ENCODE measurements around the gene ENTR1. TPM values are rescaled to one million over a fixed set of nuclear protein-coding genes. Genes with fewer than 3 reads are reported as not detected.

ENTR1 gene
- total and polyA plus RNA-seq, 2 of the 4 experiments (the other 2 are of a cell fraction) = 14.5 to 37.3 TPM

DNA sequence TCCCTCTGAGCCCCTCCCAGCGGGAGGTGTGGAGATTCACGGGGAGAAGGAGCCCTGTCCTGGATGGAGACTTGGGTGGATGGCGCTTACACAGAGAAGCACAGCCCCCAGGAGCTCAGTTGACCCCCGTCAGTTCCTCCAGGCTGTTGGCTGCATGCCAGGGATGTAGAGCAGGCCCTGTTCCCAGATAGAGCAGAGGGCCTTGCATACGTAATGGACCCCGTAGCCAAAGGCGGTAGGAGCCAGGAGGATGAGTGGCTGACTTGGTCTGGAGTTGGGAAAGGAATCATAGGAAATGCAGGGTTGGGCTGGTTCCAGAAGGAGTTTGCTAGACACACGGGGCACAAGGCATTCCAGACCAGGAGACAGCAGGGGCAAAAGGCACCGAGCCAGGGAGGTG is 2.5 kb upstream of the ENTR1 start:
- no TSS peak for BruUV-seq (replicated peaks)
- 0 out of 2 replicates have a peak overlapping the region, but pooled peaks have one; percentile 9 for H2AK5ac ChIP-seq (ENCODE audit: low read depth, low read length)
- no peak overlapping the region for H2BK120ac ChIP-seq (ENCODE audit: low read depth, low read length)
- no peak overlapping the region for H3K4me2 ChIP-seq (ENCODE audit: low read depth, low read length)
- peaks cover 48% of the 10 kb centered on the region for H3K36me3 ChIP-seq (ENCODE audit: control insufficient read depth, insufficient read depth, low read length)
- H2AFZ ChIP-seq (replicated peaks; ENCODE audit: low read length, poor library complexity) = peak overlapping the region; percentile 37
- H2BK15ac ChIP-seq (ENCODE audit: low read depth, low read length) = no peak overlapping the region
- peaks cover 12% of the 10 kb centered on the region for H3K4me1 ChIP-seq (ENCODE audit: control insufficient read depth, insufficient read depth, low read length)
- no peak overlapping the region for H3K56ac ChIP-seq (ENCODE audit: extremely low read depth, insufficient read depth, low read length)
- ChIA-PET POLR2A (ENCODE audit: unreplicated experiment) (no interaction called here), CTCF (no interaction called here)
- DNase-seq (no peak), ATAC-seq (ENCODE audit: low read depth) (no peak)
- H4K5ac ChIP-seq (ENCODE audit: low read depth, low read length) = no peak overlapping the region
- no peak for TF ChIP-seq RAD21 (IDR thresholded peaks at IDR 0.05; ENCODE audit: low read length)
- TF ChIP-seq, protein P1, sequence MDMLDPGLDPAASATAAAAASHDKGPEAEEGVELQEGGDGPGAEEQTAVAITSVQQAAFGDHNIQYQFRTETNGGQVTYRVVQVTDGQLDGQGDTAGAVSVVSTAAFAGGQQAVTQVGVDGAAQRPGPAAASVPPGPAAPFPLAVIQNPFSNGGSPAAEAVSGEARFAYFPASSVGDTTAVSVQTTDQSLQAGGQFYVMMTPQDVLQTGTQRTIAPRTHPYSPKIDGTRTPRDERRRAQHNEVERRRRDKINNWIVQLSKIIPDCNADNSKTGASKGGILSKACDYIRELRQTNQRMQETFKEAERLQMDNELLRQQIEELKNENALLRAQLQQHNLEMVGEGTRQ (IDR thresholded peaks at IDR 0.05; ENCODE audit: low read depth, low read length) = no peak
- TF ChIP-seq SMC3 (IDR thresholded peaks at IDR 0.05; ENCODE audit: low read depth, low read length) = no peak
- TF ChIP-seq, protein P2, sequence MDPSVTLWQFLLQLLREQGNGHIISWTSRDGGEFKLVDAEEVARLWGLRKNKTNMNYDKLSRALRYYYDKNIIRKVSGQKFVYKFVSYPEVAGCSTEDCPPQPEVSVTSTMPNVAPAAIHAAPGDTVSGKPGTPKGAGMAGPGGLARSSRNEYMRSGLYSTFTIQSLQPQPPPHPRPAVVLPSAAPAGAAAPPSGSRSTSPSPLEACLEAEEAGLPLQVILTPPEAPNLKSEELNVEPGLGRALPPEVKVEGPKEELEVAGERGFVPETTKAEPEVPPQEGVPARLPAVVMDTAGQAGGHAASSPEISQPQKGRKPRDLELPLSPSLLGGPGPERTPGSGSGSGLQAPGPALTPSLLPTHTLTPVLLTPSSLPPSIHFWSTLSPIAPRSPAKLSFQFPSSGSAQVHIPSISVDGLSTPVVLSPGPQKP (IDR thresholded peaks at IDR 0.05; ENCODE audit: borderline replicate concordance, low read depth, low read length) = no peak
- TF ChIP-seq BHLHE40 (IDR thresholded peaks at IDR 0.05; ENCODE audit: low read depth, low read length) = no peak
- no peak for TF ChIP-seq MXI1 (IDR thresholded peaks at IDR 0.05; ENCODE audit: borderline replicate concordance, low read depth, low read length)
- no peak for TF ChIP-seq FOS (IDR thresholded peaks at IDR 0.05; ENCODE audit: low read depth, low read length)
- no peak for TF ChIP-seq POLR2A (IDR thresholded peaks at IDR 0.05; ENCODE audit: low read depth, low read length)
- TF ChIP-seq, protein P3, sequence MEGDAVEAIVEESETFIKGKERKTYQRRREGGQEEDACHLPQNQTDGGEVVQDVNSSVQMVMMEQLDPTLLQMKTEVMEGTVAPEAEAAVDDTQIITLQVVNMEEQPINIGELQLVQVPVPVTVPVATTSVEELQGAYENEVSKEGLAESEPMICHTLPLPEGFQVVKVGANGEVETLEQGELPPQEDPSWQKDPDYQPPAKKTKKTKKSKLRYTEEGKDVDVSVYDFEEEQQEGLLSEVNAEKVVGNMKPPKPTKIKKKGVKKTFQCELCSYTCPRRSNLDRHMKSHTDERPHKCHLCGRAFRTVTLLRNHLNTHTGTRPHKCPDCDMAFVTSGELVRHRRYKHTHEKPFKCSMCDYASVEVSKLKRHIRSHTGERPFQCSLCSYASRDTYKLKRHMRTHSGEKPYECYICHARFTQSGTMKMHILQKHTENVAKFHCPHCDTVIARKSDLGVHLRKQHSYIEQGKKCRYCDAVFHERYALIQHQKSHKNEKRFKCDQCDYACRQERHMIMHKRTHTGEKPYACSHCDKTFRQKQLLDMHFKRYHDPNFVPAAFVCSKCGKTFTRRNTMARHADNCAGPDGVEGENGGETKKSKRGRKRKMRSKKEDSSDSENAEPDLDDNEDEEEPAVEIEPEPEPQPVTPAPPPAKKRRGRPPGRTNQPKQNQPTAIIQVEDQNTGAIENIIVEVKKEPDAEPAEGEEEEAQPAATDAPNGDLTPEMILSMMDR (conservative IDR thresholded peaks at IDR 0.05; ENCODE audit: low read depth, low read length) = no peak
- no peak for TF ChIP-seq CEBPB (IDR thresholded peaks at IDR 0.05; ENCODE audit: low read depth, low read length)
- TF ChIP-seq MAZ (IDR thresholded peaks at IDR 0.05; ENCODE audit: borderline replicate concordance, low read depth, low read length) = no peak
- TF ChIP-seq RCOR1 (IDR thresholded peaks at IDR 0.05; ENCODE audit: insufficient replicate concordance, low read length) = no peak
- no peak for TF ChIP-seq MAFK (IDR thresholded peaks at IDR 0.05; ENCODE audit: low read depth, low read length)
- TF ChIP-seq NFE2L2 (IDR thresholded peaks at IDR 0.05; ENCODE audit: low read depth, low read length) = no peak
- no peak for TF ChIP-seq RFX5 (IDR thresholded peaks at IDR 0.05; ENCODE audit: low read depth, low read length)
- no peaks in the 10 kb centered on the region for H3K27me3 ChIP-seq (ENCODE audit: control insufficient read depth, insufficient read depth, low read length)
- H3K23ac ChIP-seq (ENCODE audit: low read depth, low read length) = no peak overlapping the region
- WGBS, 2 experiments (ENCODE audit: extremely low coverage in 2 of 2, insufficient read length in 1 of 2) = 61% methylated on average over 7 of the region's 9 CpGs; no CpG with 5 or more reads in 1 of the 2 experiments
- peaks cover 11 to 67% of the 10 kb centered on the region in 2 experiments for H3K79me1 ChIP-seq (ENCODE audit: low read depth in 1 of 2, low read length in 2 of 2)
- H2BK20ac ChIP-seq (ENCODE audit: low read depth, low read length) = no peak overlapping the region
- no peak overlapping the region for H3K18ac ChIP-seq (ENCODE audit: low read depth, low read length)
- no peak overlapping the region for H3K9ac ChIP-seq (ENCODE audit: low read depth, low read length)
- no peak overlapping the region for H3K27ac ChIP-seq (ENCODE audit: insufficient read depth, low read length)
- no peak overlapping the region for H3K4me3 ChIP-seq (ENCODE audit: insufficient read depth, low read depth, low read length)
- no peak overlapping the region for H3K14ac ChIP-seq (replicated peaks; ENCODE audit: low read depth, low read length)
- no peaks in the 10 kb centered on the region for H3K9me3 ChIP-seq (ENCODE audit: control insufficient read depth, insufficient read depth, low read length)
- peaks cover 36% of the 10 kb centered on the region for H4K20me1 ChIP-seq (ENCODE audit: insufficient read depth, low read length)
- no peak overlapping the region for H4K8ac ChIP-seq (ENCODE audit: low read depth in 2 of 2, low read length in 2 of 2)
- H2BK5ac ChIP-seq (ENCODE audit: low read depth, low read length, poor library complexity, severe bottlenecking) = no peak overlapping the region
- H3K9me1 ChIP-seq (ENCODE audit: insufficient read depth, low read length) = peaks cover 13% of the 10 kb centered on the region; the same call in 1 of the 2 replicates
- no peak overlapping the region for H3K4ac ChIP-seq (ENCODE audit: low read depth, low read length)
- in situ Hi-C loops (cut with MboI; ENCODE audit: low sequenced_read_pairs) = no loop called here
- H4K91ac ChIP-seq (ENCODE audit: insufficient read depth, low read depth, low read length) = no peak overlapping the region
- dilution Hi-C loops (cut with HindIII; ENCODE audit: low sequenced_read_pairs, unreplicated experiment) = no loop called here
- peak overlapping the region; percentile 51 for H2AK9ac ChIP-seq (replicated peaks; ENCODE audit: low read depth, low read length, poor library complexity)
- intact Hi-C loops (cut with micrococcal nuclease) = no loop called here

Measured in IMR-90 (cell line).